ENCODE measurements around the gene WDR7. TPM values are rescaled to one million over a fixed set of nuclear protein-coding genes. Genes with fewer than 3 reads are reported as not detected.

The WDR7 gene
- total RNA-seq, 2 experiments from 2014 or later, result 28.8 to 30.5 TPM

DNA sequence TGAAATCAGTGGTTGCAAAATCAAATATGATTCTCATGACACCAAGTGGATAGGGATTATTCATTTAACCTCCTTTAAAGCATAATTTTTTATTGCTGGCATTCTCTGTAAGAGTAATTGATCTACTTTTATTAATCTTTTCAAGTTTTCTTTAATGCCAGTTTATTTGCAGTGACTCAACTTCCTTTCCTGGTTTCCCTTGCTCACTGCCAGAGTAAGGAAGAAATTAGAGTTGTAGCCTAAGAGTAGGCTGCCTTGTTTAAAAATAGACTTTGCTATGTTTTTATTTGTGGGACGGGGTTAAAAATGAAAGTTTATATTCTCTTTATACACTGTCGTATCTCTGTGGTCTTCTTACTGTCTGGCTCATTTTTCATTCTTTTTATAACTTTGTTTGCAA, 148.6 kb downstream of the WDR7 start:
- ChIA-PET POLR2A (no interaction called here), CTCF (no interaction called here)
- no peak for ATAC-seq (ENCODE audit: poor library complexity)
- no peaks in the 10 kb centered on the region for H3K9me3 ChIP-seq (ENCODE audit: control insufficient read depth in 1 of 2, insufficient read depth in 1 of 2, low read length in 2 of 2)
- Mint-ChIP-seq H3K27ac (no peak overlapping the region), H3K36me3 (ENCODE audit: low read depth) (peaks cover 71% of the 10 kb centered on the region), H3K4me1 (ENCODE audit: low read depth) (no peaks in the 10 kb centered on the region), H3K27me3 (no peaks in the 10 kb centered on the region), H3K4me3 (no peak overlapping the region), H3K9me3 (no peaks in the 10 kb centered on the region)
- H3K4me1 ChIP-seq (ENCODE audit: insufficient read depth, low read length), result no peaks in the 10 kb centered on the region
- H3K27ac ChIP-seq (ENCODE audit: low read depth in 1 of 2, low read length in 2 of 2), result no peak overlapping the region
- intact Hi-C loops (cut with DNase I, micrococcal nuclease), result no loop called here
- H3K36me3 ChIP-seq (ENCODE audit: insufficient read depth, low read length), result peaks cover 20% of the 10 kb centered on the region
- TF ChIP-seq CTCF (IDR thresholded peaks at IDR 0.05), result no peak
- no peak for DNase-seq
- H3K4me3 ChIP-seq (ENCODE audit: low read length), result no peak overlapping the region
- H3K27me3 ChIP-seq (ENCODE audit: control insufficient read depth in 1 of 2, insufficient read depth in 2 of 2, low read length in 2 of 2), result no peaks in the 10 kb centered on the region

GRCh38 chr18:56803051-56803450, 151.9 kb downstream of the WDR7 start:
- CTCF ChIA-PET, result no interaction called here
- H3K9me3 ChIP-seq (ENCODE audit: control insufficient read depth in 1 of 2, insufficient read depth in 1 of 2, low read length in 2 of 2), result no peaks in the 10 kb centered on the region
- no peaks in the 10 kb centered on the region for H3K27me3 ChIP-seq (ENCODE audit: control insufficient read depth in 1 of 2, insufficient read depth in 2 of 2, low read length in 2 of 2)
- Mint-ChIP-seq H3K9me3 (no peaks in the 10 kb centered on the region), H3K4me3 (no peak overlapping the region), H3K36me3 (ENCODE audit: low read depth) (peaks cover 71% of the 10 kb centered on the region), H3K27me3 (no peaks in the 10 kb centered on the region), H3K27ac (no peak overlapping the region), H3K4me1 (ENCODE audit: low read depth) (no peaks in the 10 kb centered on the region)
- POLR2A ChIA-PET, result no interaction called here
- no peak for ATAC-seq (ENCODE audit: poor library complexity)
- TF ChIP-seq CTCF (IDR thresholded peaks at IDR 0.05), result no peak
- no peak overlapping the region for H3K4me3 ChIP-seq (ENCODE audit: low read length)
- intact Hi-C loops (cut with DNase I, micrococcal nuclease), result no loop called here
- H3K36me3 ChIP-seq (ENCODE audit: insufficient read depth, low read length), result peaks cover 16% of the 10 kb centered on the region
- H3K4me1 ChIP-seq (ENCODE audit: insufficient read depth, low read length), result no peaks in the 10 kb centered on the region
- H3K27ac ChIP-seq (ENCODE audit: low read depth in 1 of 2, low read length in 2 of 2), result no peak overlapping the region
- no peak for DNase-seq

DNA sequence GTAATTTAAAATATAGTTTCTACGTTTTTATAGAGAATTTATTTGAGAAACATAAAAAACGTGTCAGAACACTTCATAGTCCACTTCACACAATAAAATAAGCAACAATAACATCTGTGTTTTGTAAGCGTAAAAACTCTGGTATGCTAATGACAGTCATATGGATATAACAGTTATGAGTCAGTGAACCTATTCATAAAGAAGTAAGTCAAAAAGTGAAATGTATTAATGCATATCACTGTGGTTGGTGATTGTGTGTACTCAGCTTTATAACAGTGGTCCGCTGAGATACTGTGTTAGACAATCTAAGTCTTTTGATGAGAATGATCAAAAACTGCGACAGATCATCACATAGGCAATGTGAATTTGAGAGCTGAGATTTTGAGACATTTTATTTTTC, 153.2 kb downstream of the WDR7 start:
- TF ChIP-seq CTCF (IDR thresholded peaks at IDR 0.05), result no peak
- Mint-ChIP-seq H3K4me3 (no peak overlapping the region), H3K27me3 (no peaks in the 10 kb centered on the region), H3K9me3 (no peaks in the 10 kb centered on the region), H3K4me1 (ENCODE audit: low read depth) (no peaks in the 10 kb centered on the region), H3K36me3 (ENCODE audit: low read depth) (peaks cover 60% of the 10 kb centered on the region), H3K27ac (no peak overlapping the region)
- ChIA-PET CTCF (no interaction called here), POLR2A (interaction anchor here (0.6 kb wide), 1 partner anchor 39 kb away, joined by 3 read pairs; no protein-coding TSS in a partner anchor)
- H3K36me3 ChIP-seq (ENCODE audit: insufficient read depth, low read length), result peaks cover 16% of the 10 kb centered on the region
- H3K4me1 ChIP-seq (ENCODE audit: insufficient read depth, low read length), result no peaks in the 10 kb centered on the region
- intact Hi-C loops (cut with DNase I, micrococcal nuclease), result no loop called here
- DNase-seq (no peak), ATAC-seq (ENCODE audit: poor library complexity) (no peak)
- no peaks in the 10 kb centered on the region for H3K27me3 ChIP-seq (ENCODE audit: control insufficient read depth in 1 of 2, insufficient read depth in 2 of 2, low read length in 2 of 2)
- H3K9me3 ChIP-seq (ENCODE audit: control insufficient read depth in 1 of 2, insufficient read depth in 1 of 2, low read length in 2 of 2), result no peaks in the 10 kb centered on the region
- H3K27ac ChIP-seq (ENCODE audit: low read depth in 1 of 2, low read length in 2 of 2), result no peak overlapping the region
- no peak overlapping the region for H3K4me3 ChIP-seq (ENCODE audit: low read length)
